ENCODE measurements around the gene IQGAP1.
A peak's percentile ranks its signal among the peaks of the same experiment; 100 is the strongest.

IQGAP1 gene

DNA sequence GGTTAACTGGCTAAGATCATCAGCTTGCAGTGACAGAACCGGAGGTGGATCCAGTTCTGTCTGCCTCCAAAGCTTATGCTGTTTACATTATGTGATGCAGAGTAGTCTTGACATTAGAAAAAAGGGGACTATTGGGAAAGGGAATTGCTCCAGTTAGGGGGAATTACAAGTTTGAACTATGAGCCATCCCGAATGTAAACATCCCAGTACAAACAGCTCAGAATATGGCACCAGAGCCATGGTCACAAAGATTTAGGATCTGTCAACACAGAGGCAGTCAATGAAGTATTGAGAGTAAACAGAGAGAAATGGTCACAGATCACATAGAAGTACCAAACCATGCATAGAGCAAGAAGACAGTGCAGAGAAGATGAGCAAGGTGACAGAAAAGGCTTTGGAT, 101.9 kb downstream of the IQGAP1 start:
- Mint-ChIP-seq H3K36me3 (ENCODE audit: low read depth) (peaks cover 64% of the 10 kb centered on the region), H3K9me3 (no peaks in the 10 kb centered on the region), H3K4me1 (peaks cover 11% of the 10 kb centered on the region), H3K27me3 (ENCODE audit: low read depth, poor library complexity) (no peaks in the 10 kb centered on the region), H3K4me3 (no peak overlapping the region), H3K27ac (peak overlapping the region; percentile 39)
- DNase-seq: no peak
- TF ChIP-seq, protein P1, sequence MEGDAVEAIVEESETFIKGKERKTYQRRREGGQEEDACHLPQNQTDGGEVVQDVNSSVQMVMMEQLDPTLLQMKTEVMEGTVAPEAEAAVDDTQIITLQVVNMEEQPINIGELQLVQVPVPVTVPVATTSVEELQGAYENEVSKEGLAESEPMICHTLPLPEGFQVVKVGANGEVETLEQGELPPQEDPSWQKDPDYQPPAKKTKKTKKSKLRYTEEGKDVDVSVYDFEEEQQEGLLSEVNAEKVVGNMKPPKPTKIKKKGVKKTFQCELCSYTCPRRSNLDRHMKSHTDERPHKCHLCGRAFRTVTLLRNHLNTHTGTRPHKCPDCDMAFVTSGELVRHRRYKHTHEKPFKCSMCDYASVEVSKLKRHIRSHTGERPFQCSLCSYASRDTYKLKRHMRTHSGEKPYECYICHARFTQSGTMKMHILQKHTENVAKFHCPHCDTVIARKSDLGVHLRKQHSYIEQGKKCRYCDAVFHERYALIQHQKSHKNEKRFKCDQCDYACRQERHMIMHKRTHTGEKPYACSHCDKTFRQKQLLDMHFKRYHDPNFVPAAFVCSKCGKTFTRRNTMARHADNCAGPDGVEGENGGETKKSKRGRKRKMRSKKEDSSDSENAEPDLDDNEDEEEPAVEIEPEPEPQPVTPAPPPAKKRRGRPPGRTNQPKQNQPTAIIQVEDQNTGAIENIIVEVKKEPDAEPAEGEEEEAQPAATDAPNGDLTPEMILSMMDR (IDR thresholded peaks at IDR 0.05): no peak

GRCh38 chr15:90493647-90494046, 105.6 kb downstream of the IQGAP1 start:
- Mint-ChIP-seq H3K27ac (peak overlapping the region; percentile 25), H3K9me3 (no peaks in the 10 kb centered on the region), H3K36me3 (ENCODE audit: low read depth) (peaks cover 68% of the 10 kb centered on the region), H3K27me3 (ENCODE audit: low read depth, poor library complexity) (no peaks in the 10 kb centered on the region), H3K4me1 (peaks cover 36% of the 10 kb centered on the region), H3K4me3 (no peak overlapping the region)
- TF ChIP-seq, protein P1 (IDR thresholded peaks at IDR 0.05): no peak
- DNase-seq: no peak

DNA sequence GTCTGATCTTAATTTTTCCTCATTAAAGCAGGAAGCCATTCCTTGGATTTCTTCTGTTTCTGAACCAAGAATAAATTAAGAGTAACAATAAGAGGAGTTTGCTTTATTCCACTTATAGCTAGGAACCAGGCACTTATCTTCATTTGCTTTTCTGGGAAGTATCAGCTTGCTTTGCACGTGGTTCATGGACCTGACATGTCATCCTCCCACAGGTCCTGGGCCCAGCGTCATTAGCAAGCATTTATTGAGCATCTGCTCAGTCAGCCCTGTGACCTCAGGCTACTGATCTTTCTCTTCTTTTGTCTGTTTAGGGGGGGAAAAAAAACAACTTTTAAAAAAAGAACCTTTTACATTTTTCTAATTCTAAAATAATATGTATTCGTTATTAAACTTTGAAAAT, 107.0 kb downstream of the IQGAP1 start:
- peaks cover 29% of the 10 kb centered on the region for H3K4me1 Mint-ChIP-seq
- H3K27me3 Mint-ChIP-seq (ENCODE audit: low read depth, poor library complexity): no peaks in the 10 kb centered on the region
- no peak overlapping the region for H3K4me3 Mint-ChIP-seq
- peaks cover 71% of the 10 kb centered on the region for H3K36me3 Mint-ChIP-seq (ENCODE audit: low read depth)
- H3K27ac Mint-ChIP-seq: no peak overlapping the region
- TF ChIP-seq, protein P1 (IDR thresholded peaks at IDR 0.05): no peak
- no peaks in the 10 kb centered on the region for H3K9me3 Mint-ChIP-seq
- no peak for DNase-seq

- no peak overlapping the region for H3K27ac Mint-ChIP-seq
- TF ChIP-seq, protein P1 (IDR thresholded peaks at IDR 0.05): no peak
- no peaks in the 10 kb centered on the region for H3K27me3 Mint-ChIP-seq (ENCODE audit: low read depth, poor library complexity)
Measured at GRCh38 chr15:90496791-90497190, 108.7 kb downstream of the IQGAP1 start.

GRCh38 chr15:90497376-90497775, 109.3 kb downstream of the IQGAP1 start:
- Mint-ChIP-seq H3K27me3 (ENCODE audit: low read depth, poor library complexity) (no peaks in the 10 kb centered on the region), H3K4me3 (no peak overlapping the region), H3K36me3 (ENCODE audit: low read depth) (peaks cover 58% of the 10 kb centered on the region), H3K4me1 (peaks cover 35% of the 10 kb centered on the region), H3K9me3 (no peaks in the 10 kb centered on the region), H3K27ac (no peak overlapping the region)
- TF ChIP-seq, protein P1 (IDR thresholded peaks at IDR 0.05): no peak
- no peak for DNase-seq

More at GRCh38 chr15:90496791-90497190, 108.7 kb downstream of the IQGAP1 start:
- peaks cover 63% of the 10 kb centered on the region for H3K36me3 Mint-ChIP-seq (ENCODE audit: low read depth)
- H3K4me1 Mint-ChIP-seq: peaks cover 30% of the 10 kb centered on the region
- DNase-seq: no peak
- no peaks in the 10 kb centered on the region for H3K9me3 Mint-ChIP-seq
- no peak overlapping the region for H3K4me3 Mint-ChIP-seq

- DNase-seq: peak; percentile 3
- Mint-ChIP-seq H3K27me3 (ENCODE audit: low read depth, poor library complexity) (no peaks in the 10 kb centered on the region), H3K4me1 (peaks cover 35% of the 10 kb centered on the region), H3K4me3 (no peak overlapping the region), H3K27ac (no peak overlapping the region), H3K36me3 (ENCODE audit: low read depth) (peaks cover 52% of the 10 kb centered on the region), H3K9me3 (no peaks in the 10 kb centered on the region)
- TF ChIP-seq, protein P1 (IDR thresholded peaks at IDR 0.05): no peak
Measured at GRCh38 chr15:90497912-90498311, 109.9 kb downstream of the IQGAP1 start.
